HFF-Myc (cell line): ENCODE data around the gene DKK2.

ENCODE experiments used
- DNase-seq: peaks from one replicate; pipeline ENCODE4 v3.0.0-alpha.2; 2011; ENCODE audit warnings: low read depth; ENCODE audit errors: extremely low read depth
- H3K4me3 ChIP-seq: replicated peaks from 2 replicates; pipeline ENCODE4 v1.5.1; 2011; ENCODE audit warnings: low read depth, mild to moderate bottlenecking, control low read depth, low read length
- TF ChIP-seq, protein P1 (sequence below): IDR thresholded peaks from 2 replicates; pipeline ENCODE4 v1.5.1; 2012; ENCODE audit warnings: mild to moderate bottlenecking, low read depth, low read length, control low read depth; ENCODE audit errors: missing control alignments

Gene DKK2

DNA sequence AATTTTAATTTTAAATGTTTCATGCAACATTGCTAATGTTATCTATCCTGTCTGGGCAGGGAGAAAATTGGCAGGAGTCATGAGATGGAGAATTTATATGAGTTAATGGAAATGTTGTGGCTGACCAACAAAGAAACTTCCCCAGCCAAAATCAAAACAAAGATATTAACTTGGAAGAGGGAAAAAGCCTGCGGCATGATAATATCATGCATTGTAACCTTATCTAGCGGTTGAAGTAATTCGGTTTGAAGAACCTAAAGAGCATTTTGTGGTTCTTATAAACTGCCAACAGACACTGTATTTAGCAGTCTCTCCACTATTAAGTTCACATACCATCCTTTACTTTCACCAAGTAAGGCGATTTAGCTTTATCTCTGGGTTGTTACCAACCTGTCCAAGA lies 42.3 kb downstream of the DKK2 start:
- no peak overlapping the region for H3K4me3 ChIP-seq
- TF ChIP-seq, protein P1, sequence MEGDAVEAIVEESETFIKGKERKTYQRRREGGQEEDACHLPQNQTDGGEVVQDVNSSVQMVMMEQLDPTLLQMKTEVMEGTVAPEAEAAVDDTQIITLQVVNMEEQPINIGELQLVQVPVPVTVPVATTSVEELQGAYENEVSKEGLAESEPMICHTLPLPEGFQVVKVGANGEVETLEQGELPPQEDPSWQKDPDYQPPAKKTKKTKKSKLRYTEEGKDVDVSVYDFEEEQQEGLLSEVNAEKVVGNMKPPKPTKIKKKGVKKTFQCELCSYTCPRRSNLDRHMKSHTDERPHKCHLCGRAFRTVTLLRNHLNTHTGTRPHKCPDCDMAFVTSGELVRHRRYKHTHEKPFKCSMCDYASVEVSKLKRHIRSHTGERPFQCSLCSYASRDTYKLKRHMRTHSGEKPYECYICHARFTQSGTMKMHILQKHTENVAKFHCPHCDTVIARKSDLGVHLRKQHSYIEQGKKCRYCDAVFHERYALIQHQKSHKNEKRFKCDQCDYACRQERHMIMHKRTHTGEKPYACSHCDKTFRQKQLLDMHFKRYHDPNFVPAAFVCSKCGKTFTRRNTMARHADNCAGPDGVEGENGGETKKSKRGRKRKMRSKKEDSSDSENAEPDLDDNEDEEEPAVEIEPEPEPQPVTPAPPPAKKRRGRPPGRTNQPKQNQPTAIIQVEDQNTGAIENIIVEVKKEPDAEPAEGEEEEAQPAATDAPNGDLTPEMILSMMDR: no peak
- no peak for DNase-seq

DNA sequence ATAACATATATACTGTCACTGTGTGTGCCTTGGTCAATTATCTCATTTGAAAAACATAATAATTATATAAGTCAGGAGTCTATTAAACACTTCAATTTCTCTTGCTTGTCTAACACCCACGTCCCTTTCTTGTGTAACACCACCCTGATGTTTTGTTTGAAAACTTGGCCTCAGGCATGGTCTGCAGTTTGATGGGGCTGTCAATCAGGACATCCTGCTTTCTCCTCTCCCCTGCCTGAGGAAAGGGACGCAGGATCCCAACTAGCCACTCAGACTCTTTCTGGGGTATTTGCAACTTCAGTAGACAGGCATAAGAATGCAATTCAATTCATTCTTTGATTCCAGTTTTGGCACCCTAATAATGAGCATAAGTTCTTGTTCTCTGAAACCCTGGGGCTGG lies 48.8 kb downstream of the DKK2 start:
- DNase-seq: no peak
- H3K4me3 ChIP-seq: no peak overlapping the region
- TF ChIP-seq, protein P1: no peak

DNA sequence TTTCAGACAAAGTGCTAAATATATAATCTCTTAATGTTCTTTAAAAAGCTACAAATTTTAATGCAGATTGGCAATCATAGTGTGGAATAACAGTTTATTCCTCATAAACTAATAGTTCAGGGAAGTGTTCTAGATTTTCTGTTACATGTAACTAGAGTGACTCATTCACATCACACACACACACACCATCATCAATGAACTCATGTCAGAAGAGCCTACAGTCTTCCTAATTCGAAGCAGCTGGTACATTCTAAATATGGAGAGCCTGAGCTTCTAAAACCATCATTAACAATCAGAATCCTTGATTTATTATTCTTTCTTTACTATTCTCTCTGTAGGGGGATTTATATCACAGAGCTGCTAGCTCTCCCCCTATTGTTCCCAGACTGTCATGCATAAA lies 49.6 kb downstream of the DKK2 start:
- TF ChIP-seq, protein P1: no peak
- H3K4me3 ChIP-seq: no peak overlapping the region
- peak; percentile 39 for DNase-seq

DNA sequence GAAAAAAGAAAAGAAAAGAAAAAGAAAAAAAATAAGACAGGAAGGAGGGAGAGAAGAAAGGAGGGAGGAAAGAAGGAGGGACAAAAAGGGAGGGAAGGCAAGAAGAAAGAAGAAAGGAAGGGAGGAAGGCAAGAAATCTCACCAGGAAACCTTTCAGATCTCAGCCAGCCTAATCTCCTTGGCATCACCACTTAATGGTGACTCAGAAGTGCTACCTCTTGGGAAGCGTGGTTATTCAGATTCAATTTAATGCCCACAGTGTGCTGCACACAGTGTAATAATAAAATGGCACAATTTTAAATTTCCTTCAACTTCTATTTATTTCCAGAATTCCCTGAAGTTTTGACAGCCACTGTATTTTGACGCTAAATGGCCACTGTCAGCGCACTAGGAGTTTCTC lies 50.3 kb downstream of the DKK2 start:
- no peak for DNase-seq
- H3K4me3 ChIP-seq: no peak overlapping the region
- TF ChIP-seq, protein P1: no peak

DNA sequence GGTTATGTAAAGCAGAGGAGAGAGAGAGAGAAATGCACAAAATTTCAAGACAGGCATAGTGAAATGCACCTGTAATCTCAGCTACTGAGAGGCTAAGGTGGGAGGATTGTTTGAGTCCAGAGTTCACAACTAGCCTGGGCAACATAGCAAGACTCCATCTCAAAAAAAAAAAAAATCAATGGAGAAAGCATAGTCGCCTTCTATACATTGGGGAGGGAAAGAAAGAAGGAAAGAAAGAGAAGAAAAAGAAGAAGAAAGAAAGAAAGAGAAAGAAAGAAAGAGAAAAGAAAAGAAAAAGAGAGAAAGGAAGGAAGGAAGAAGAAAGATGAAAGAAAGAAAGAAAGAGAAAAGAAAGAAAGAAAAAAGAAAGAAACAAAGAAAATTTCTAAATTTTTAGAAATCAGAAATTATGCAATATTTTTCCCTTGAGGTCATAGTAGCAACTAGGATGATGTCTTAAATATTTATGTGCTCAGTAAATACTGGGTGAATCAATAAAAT lies 53.4 kb downstream of the DKK2 start:
- TF ChIP-seq, protein P1: no peak
- no peak overlapping the region for H3K4me3 ChIP-seq
- DNase-seq: no peak

DNA sequence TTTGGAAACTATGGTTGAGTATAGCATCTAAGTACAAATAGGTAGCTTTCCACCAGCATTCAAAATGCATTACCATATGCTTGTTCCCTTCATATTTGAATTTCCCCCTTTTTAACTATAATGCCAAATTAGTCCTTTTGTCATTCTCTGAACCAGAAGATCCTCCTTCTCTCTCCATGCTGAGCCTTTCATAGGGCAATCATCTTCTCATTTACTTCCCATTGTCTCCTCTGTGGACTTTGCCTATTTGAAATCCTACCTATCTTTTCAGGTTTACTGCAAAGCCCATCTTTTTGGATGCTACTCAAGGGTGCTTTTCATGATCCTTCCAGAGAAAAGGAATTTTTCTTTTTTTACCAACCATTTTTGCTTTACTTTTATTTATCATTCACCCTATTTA lies 54.7 kb downstream of the DKK2 start:
- no peak overlapping the region for H3K4me3 ChIP-seq
- TF ChIP-seq, protein P1: no peak
- no peak for DNase-seq

DNA sequence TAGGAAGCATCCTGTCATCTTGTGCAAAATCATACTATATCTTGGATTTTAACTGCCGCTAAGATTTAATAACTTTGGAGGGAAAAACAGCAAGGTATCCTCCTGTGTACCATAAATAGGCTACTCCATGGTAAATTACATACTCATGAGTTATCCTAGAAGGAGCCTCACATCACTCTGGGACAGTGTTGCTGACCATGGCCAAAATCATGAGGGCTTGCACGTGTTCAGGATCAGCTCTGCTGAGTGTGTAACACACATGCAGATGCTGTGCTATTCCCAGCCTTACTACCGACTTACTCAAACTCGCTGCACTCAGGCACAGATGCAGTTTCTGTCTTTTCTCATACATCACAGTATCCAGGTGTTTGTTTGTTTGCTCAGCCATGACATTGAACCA lies 56.6 kb downstream of the DKK2 start:
- TF ChIP-seq, protein P1: no peak
- H3K4me3 ChIP-seq: no peak overlapping the region
- DNase-seq: no peak
